ENCODE measurements around the gene PDGFRB. TPM values are rescaled to one million over a fixed set of nuclear protein-coding genes. Genes with fewer than 3 reads are reported as not detected.

PDGFRB gene
- total and polyA plus RNA-seq, 9 of the 15 experiments (the other 6 are each of a cell fraction or from before 2014, with no cell fraction given), result 0.01 to 1.5 (median 0.09) TPM; not detected in 3

DNA sequence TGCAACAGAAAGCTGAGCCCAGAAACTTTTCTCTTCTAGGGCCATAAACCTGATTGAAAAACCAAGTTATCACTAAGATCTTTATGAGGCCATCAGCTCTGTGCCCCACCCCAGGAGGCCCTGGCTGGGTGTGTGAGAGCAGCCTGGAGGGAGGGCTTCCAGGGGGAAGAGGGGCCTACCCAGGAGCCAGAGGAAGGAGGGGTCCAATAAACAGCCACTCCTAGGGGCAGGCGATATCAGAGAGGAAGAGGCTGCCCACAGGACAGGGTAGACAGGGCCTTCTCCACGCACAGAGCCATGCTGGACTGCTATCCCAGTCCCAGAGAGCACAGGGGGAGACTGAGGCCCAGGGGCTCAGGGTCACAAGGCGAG lies 6.5 kb upstream of the PDGFRB start:
- TF ChIP-seq ZNF589 (CRISPR knock-in tag; IDR thresholded peaks at IDR 0.05; ENCODE audit: low read depth) (no peak), BCL6 (CRISPR knock-in tag; IDR thresholded peaks at IDR 0.05) (no peak), HNRNPK (IDR thresholded peaks at IDR 0.05; ENCODE audit: low read depth, low read length, poor library complexity, severe bottlenecking) (no peak), NELFE (IDR thresholded peaks at IDR 0.05; ENCODE audit: insufficient read depth, insufficient read length) (no peak), CHD1 (IDR thresholded peaks at IDR 0.05; ENCODE audit: low read length) (no peak), ETS2 (tag; IDR thresholded peaks at IDR 0.05; ENCODE audit: borderline replicate concordance, poor library complexity, severe bottlenecking) (no peak), MAFG (tag; conservative IDR thresholded peaks at IDR 0.05) (no peak)
- ATAC-seq, result no peak
- ChIA-PET POLR2A (interaction anchor here (0.6 kb wide), 1 partner anchor 106 kb away, joined by 3 read pairs; no protein-coding TSS in a partner anchor), CTCF (ENCODE audit: low intra/inter-chr PET ratio) (interaction anchor here (1.5 to 3.4 kb wide), 6 partner anchors 12 to 274 kb away, joined by 5 to 25 read pairs (median 11); no protein-coding TSS in a partner anchor)
- no peak overlapping the region for H3K4me3 ChIP-seq
- no peak overlapping the region for H3K27ac ChIP-seq (ENCODE audit: extremely low read depth, low read depth, low read length)
- WGBS (ENCODE audit: insufficient coverage, low coverage, missing lambda C conversion rate), result 49% methylated on average over 3 of the region's 3 CpGs
- H4K20me1 ChIP-seq (replicated peaks; ENCODE audit: control insufficient read depth, insufficient read depth, low read length), result no peaks in the 10 kb centered on the region; the same call in 1 of the 2 replicates
- intact Hi-C loops (cut with micrococcal nuclease), result no loop called here
- peak overlapping the region in 1 of 2 experiments; percentile 42; a peak in 2 of 4 replicates for H3K9ac ChIP-seq (ENCODE audit: insufficient read depth in 1 of 2, low read depth in 2 of 2, low read length in 2 of 2)
- DNase-seq (ENCODE audit: extremely low read depth in 1 of 4, low spot score in 3 of 4), result no peak
- no peaks in the 10 kb centered on the region for H3K9me3 ChIP-seq (replicated peaks; ENCODE audit: control insufficient read depth, insufficient read depth, low read depth, low read length)
- no peak for FAIRE-seq
- no TSS peak for BruUV-seq (replicated peaks)
- peaks cover 19 to 22% of the 10 kb centered on the region in 2 experiments; a peak in 4 of 5 replicates for H3K4me1 ChIP-seq (replicated peaks in 1 of 2; ENCODE audit: control insufficient read depth in 2 of 2, insufficient read depth in 2 of 2, low read length in 2 of 2)
- H3K36me3 ChIP-seq (ENCODE audit: control insufficient read depth, insufficient read depth, low read length), result no peaks in the 10 kb centered on the region
- in situ Hi-C loops (cut with MboI), result no loop called here
- H3K9me1 ChIP-seq (ENCODE audit: control insufficient read depth, insufficient read depth, low read length), result no peaks in the 10 kb centered on the region
- H3K27me3 ChIP-seq (ENCODE audit: control insufficient read depth in 2 of 2, insufficient read depth in 2 of 2, low read length in 2 of 2), result peaks cover 0 to 7% of the 10 kb centered on the region in 2 experiments; a peak in 1 of 5 replicates
- no peak overlapping the region for H3K4me2 ChIP-seq (ENCODE audit: insufficient read depth, low read length)
- no peaks in the 10 kb centered on the region for H3K79me2 ChIP-seq (ENCODE audit: control insufficient read depth, insufficient read depth, low read length)
- no peak overlapping the region for H2AFZ ChIP-seq (ENCODE audit: low read depth, low read length)
